HepG2 (cell line): ENCODE data around the gene LCE7A.

Experiments
- CEBPB ChIP-seq: IDR thresholded peaks from 2 replicates; pipeline ENCODE4 v1.6.1; 2011; ENCODE audit warnings: low read depth, low read length, improper control_type of control experiment, borderline replicate concordance
- ETV6 ChIP-seq: sonication (generic); formaldehyde crosslinking; conservative IDR thresholded peaks from 2 replicates; pipeline ENCODE4 v1.4.0; 2020; ENCODE audit warnings: missing genetic modification reagents
- KAT2B ChIP-seq: fragments of 150-350 bp; IDR thresholded peaks from 2 replicates; pipeline ENCODE4 v1.6.1; 2014; ENCODE audit warnings: low read depth, low read length, borderline replicate concordance
- MED13 ChIP-seq: sonication (generic); formaldehyde crosslinking; IDR thresholded peaks from 2 replicates; pipeline ENCODE4 v1.5.0; 2020; ENCODE audit warnings: missing genetic modification reagents
- POLR2AphosphoS2 ChIP-seq: IDR thresholded peaks from 2 replicates; pipeline ENCODE4 v1.6.1; 2011; ENCODE audit warnings: low read depth, low read length, improper control_type of control experiment
- POLR2AphosphoS5 ChIP-seq: IDR thresholded peaks from 2 replicates; pipeline ENCODE4 v1.6.1; 2012; ENCODE audit warnings: low read depth, low read length
- ZBTB1 ChIP-seq: sonication (generic); formaldehyde crosslinking; IDR thresholded peaks from 2 replicates; pipeline ENCODE4 v1.4.0; 2020; ENCODE audit warnings: missing genetic modification reagents, borderline replicate concordance
- ZBTB2 ChIP-seq: sonication (generic); formaldehyde crosslinking; IDR thresholded peaks from 2 replicates; pipeline ENCODE4 v1.8.0; 2022; ENCODE audit warnings: low read depth, missing genetic modification reagents
- ZNF280D ChIP-seq: sonication (generic); formaldehyde crosslinking; IDR thresholded peaks from 2 replicates; pipeline ENCODE4 v1.5.1; 2020; ENCODE audit warnings: mild to moderate bottlenecking, missing genetic modification reagents
- ZSCAN29 ChIP-seq: sonication (generic); formaldehyde crosslinking; conservative IDR thresholded peaks from 2 replicates; pipeline ENCODE4 v1.4.0; 2020; ENCODE audit warnings: mild to moderate bottlenecking, missing genetic modification reagents
- TF ChIP-seq, protein P1 (sequence below): sonication (generic); formaldehyde crosslinking; IDR thresholded peaks from 2 replicates; pipeline ENCODE4 v1.5.0; 2020; ENCODE audit warnings: mild to moderate bottlenecking, missing genetic modification reagents
- TF ChIP-seq, protein P2 (sequence below): IDR thresholded peaks from 2 replicates; pipeline ENCODE4 v1.6.1; 2016; ENCODE audit warnings: missing compliant biosample characterization, missing genetic modification reagents, borderline replicate concordance

- TF ChIP-seq ZBTB2 (CRISPR knock-in tag) (no peak), ZNF280D (CRISPR knock-in tag) (no peak), KAT2B (no peak), MED13 (CRISPR knock-in tag) (no peak), CEBPB (no peak), ETV6 (no peak), POLR2AphosphoS5 (no peak), ZBTB1 (CRISPR knock-in tag) (no peak), POLR2AphosphoS2 (no peak), ZSCAN29 (CRISPR knock-in tag) (no peak)
- TF ChIP-seq, protein P1, sequence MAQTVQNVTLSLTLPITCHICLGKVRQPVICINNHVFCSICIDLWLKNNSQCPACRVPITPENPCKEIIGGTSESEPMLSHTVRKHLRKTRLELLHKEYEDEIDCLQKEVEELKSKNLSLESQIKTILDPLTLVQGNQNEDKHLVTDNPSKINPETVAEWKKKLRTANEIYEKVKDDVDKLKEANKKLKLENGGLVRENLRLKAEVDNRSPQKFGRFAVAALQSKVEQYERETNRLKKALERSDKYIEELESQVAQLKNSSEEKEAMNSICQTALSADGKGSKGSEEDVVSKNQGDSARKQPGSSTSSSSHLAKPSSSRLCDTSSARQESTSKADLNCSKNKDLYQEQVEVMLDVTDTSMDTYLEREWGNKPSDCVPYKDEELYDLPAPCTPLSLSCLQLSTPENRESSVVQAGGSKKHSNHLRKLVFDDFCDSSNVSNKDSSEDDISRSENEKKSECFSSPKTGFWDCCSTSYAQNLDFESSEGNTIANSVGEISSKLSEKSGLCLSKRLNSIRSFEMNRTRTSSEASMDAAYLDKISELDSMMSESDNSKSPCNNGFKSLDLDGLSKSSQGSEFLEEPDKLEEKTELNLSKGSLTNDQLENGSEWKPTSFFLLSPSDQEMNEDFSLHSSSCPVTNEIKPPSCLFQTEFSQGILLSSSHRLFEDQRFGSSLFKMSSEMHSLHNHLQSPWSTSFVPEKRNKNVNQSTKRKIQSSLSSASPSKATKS (CRISPR knock-in tag) = no peak
- TF ChIP-seq, protein P2, sequence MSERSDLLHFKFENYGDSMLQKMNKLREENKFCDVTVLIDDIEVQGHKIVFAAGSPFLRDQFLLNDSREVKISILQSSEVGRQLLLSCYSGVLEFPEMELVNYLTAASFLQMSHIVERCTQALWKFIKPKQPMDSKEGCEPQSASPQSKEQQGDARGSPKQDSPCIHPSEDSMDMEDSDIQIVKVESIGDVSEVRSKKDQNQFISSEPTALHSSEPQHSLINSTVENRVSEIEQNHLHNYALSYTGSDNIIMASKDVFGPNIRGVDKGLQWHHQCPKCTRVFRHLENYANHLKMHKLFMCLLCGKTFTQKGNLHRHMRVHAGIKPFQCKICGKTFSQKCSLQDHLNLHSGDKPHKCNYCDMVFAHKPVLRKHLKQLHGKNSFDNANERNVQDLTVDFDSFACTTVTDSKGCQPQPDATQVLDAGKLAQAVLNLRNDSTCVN (CRISPR knock-in tag) = no peak
Measured at GRCh38 chr1:152869808-152870419, 10.1 kb downstream of the LCE7A start.
